ENCODE measurements around the gene IGF2BP2.
"Not testable (repeated sequence)": the region's sequence is repeated elsewhere in the genome, so short reads cannot be mapped to it uniquely, and the experiment has no call there.

IGF2BP2 gene

GRCh38 chr3:185813205-185813604 is 11.6 kb downstream of the IGF2BP2 start:
- H2AK5ac ChIP-seq (ENCODE audit: low read length) = no peak overlapping the region
- no peaks in the 10 kb centered on the region for H3K27me3 ChIP-seq (ENCODE audit: insufficient read depth, low read length, poor library complexity)
- H3K79me2 ChIP-seq (ENCODE audit: control insufficient read depth, insufficient read depth, low read length) = peaks cover 61% of the 10 kb centered on the region
- no peaks in the 10 kb centered on the region for H3K36me3 ChIP-seq (ENCODE audit: control insufficient read depth, insufficient read depth, low read length)
- no peak overlapping the region for H2BK120ac ChIP-seq (ENCODE audit: low read depth, low read length)
- H2BK15ac ChIP-seq (replicated peaks; ENCODE audit: low read depth) = no peak overlapping the region
- H2BK5ac ChIP-seq (ENCODE audit: low read length) = no peak overlapping the region
- H3K23ac ChIP-seq (ENCODE audit: low read length) = no peak overlapping the region
- no peak overlapping the region for H3K9ac ChIP-seq (ENCODE audit: low read length)
- peaks cover 13% of the 10 kb centered on the region for H3K4me1 ChIP-seq (ENCODE audit: control insufficient read depth, low read depth, low read length)
- no peak overlapping the region for H3K27ac ChIP-seq (ENCODE audit: low read depth, low read length)
- no peak for DNase-seq
- no peak overlapping the region for H4K5ac ChIP-seq (ENCODE audit: low read length)
- no CpG with 5 or more reads among the region's 2 CpGs for WGBS (ENCODE audit: extremely low coverage, insufficient coverage, low lambda C conversion rate)
- no peak overlapping the region for H3K4me3 ChIP-seq (ENCODE audit: low read length)
- H3K4me2 ChIP-seq (ENCODE audit: low read length) = no peak overlapping the region
- H3K79me1 ChIP-seq (ENCODE audit: low read length) = peaks cover 2% of the 10 kb centered on the region
- no peak overlapping the region for H3K56ac ChIP-seq (ENCODE audit: low read length)
- H4K8ac ChIP-seq (ENCODE audit: low read depth, low read length) = no peak overlapping the region
- H3K18ac ChIP-seq (ENCODE audit: low read length) = no peak overlapping the region
- H3K4ac ChIP-seq (ENCODE audit: low read depth, low read length) = no peak overlapping the region

GRCh38 chr3:185807445-185808068 is 17.3 kb downstream of the IGF2BP2 start:
- Histone ChIP-seq H3K36me3 (ENCODE audit: control insufficient read depth, insufficient read depth, low read length) (no peaks in the 10 kb centered on the region), H3K79me1 (ENCODE audit: low read length) (peaks cover 10% of the 10 kb centered on the region), H3K4me3 (ENCODE audit: low read length) (no peak overlapping the region), H3K27me3 (ENCODE audit: insufficient read depth, low read length, poor library complexity) (no peaks in the 10 kb centered on the region), H3K4ac (ENCODE audit: low read depth, low read length) (no peak overlapping the region), H3K79me2 (ENCODE audit: control insufficient read depth, insufficient read depth, low read length) (peaks cover 50% of the 10 kb centered on the region), H3K18ac (ENCODE audit: low read length) (no peak overlapping the region), H2BK5ac (ENCODE audit: low read length) (no peak overlapping the region), H2AK5ac (ENCODE audit: low read length) (no peak overlapping the region), H3K56ac (ENCODE audit: low read length) (no peak overlapping the region), H3K4me2 (ENCODE audit: low read length) (no peak overlapping the region), H3K27ac (ENCODE audit: low read depth, low read length) (no peak overlapping the region), H4K8ac (ENCODE audit: low read depth, low read length) (no peak overlapping the region), H3K4me1 (ENCODE audit: control insufficient read depth, low read depth, low read length) (peaks cover 5% of the 10 kb centered on the region), H3K23ac (ENCODE audit: low read length) (no peak overlapping the region), H3K9ac (ENCODE audit: low read length) (no peak overlapping the region), H2BK15ac (replicated peaks; ENCODE audit: low read depth) (no peak overlapping the region), H4K5ac (ENCODE audit: low read length) (no peak overlapping the region), H2BK120ac (ENCODE audit: low read depth, low read length) (no peak overlapping the region)
- WGBS (ENCODE audit: extremely low coverage, insufficient coverage, low lambda C conversion rate) = no CpG with 5 or more reads among the region's 3 CpGs
- peak; percentile 81 for DNase-seq

GRCh38 chr3:185798831-185799110 is 26.1 kb downstream of the IGF2BP2 start:
- H3K23ac ChIP-seq (ENCODE audit: low read length); H3K18ac ChIP-seq (ENCODE audit: low read length); H2BK15ac ChIP-seq (replicated peaks; ENCODE audit: low read depth); H3K4me3 ChIP-seq (ENCODE audit: low read length); H3K27ac ChIP-seq (ENCODE audit: low read depth, low read length); H3K4me2 ChIP-seq (ENCODE audit: low read length); H2BK120ac ChIP-seq (ENCODE audit: low read depth, low read length); H3K9ac ChIP-seq (ENCODE audit: low read length); H3K4ac ChIP-seq (ENCODE audit: low read depth, low read length); H2AK5ac ChIP-seq (ENCODE audit: low read length); H4K8ac ChIP-seq (ENCODE audit: low read depth, low read length); H3K56ac ChIP-seq (ENCODE audit: low read length); DNase-seq; H3K4me1 ChIP-seq (ENCODE audit: control insufficient read depth, low read depth, low read length); H4K5ac ChIP-seq (ENCODE audit: low read length); H3K36me3 ChIP-seq (ENCODE audit: control insufficient read depth, insufficient read depth, low read length); H2BK5ac ChIP-seq (ENCODE audit: low read length); H3K27me3 ChIP-seq (ENCODE audit: insufficient read depth, low read length, poor library complexity): not testable (repeated sequence)
- peaks cover 15% of the 10 kb centered on the region for H3K79me1 ChIP-seq (ENCODE audit: low read length)
- peaks cover 72% of the 10 kb centered on the region for H3K79me2 ChIP-seq (ENCODE audit: control insufficient read depth, insufficient read depth, low read length)
- WGBS (ENCODE audit: extremely low coverage, insufficient coverage, low lambda C conversion rate) = no CpG with 5 or more reads among the region's 6 CpGs

- no peak overlapping the region for H3K4me3 ChIP-seq (ENCODE audit: low read length)
- WGBS (ENCODE audit: extremely low coverage, insufficient coverage, low lambda C conversion rate) = no CpG with 5 or more reads among the region's 8 CpGs
- H3K56ac ChIP-seq (ENCODE audit: low read length) = no peak overlapping the region
- no peaks in the 10 kb centered on the region for H3K27me3 ChIP-seq (ENCODE audit: insufficient read depth, low read length, poor library complexity)
- H2BK5ac ChIP-seq (ENCODE audit: low read length) = no peak overlapping the region
- no peak overlapping the region for H2BK120ac ChIP-seq (ENCODE audit: low read depth, low read length)
- H3K36me3 ChIP-seq (ENCODE audit: control insufficient read depth, insufficient read depth, low read length) = no peaks in the 10 kb centered on the region
- no peak overlapping the region for H3K4me2 ChIP-seq (ENCODE audit: low read length)
- H4K8ac ChIP-seq (ENCODE audit: low read depth, low read length) = no peak overlapping the region
- no peak overlapping the region for H3K4ac ChIP-seq (ENCODE audit: low read depth, low read length)
- H3K4me1 ChIP-seq (ENCODE audit: control insufficient read depth, low read depth, low read length) = peaks cover 2% of the 10 kb centered on the region
- H3K9ac ChIP-seq (ENCODE audit: low read length) = no peak overlapping the region
- H2BK15ac ChIP-seq (replicated peaks; ENCODE audit: low read depth) = no peak overlapping the region
- peaks cover 78% of the 10 kb centered on the region for H3K79me2 ChIP-seq (ENCODE audit: control insufficient read depth, insufficient read depth, low read length)
- no peak overlapping the region for H4K5ac ChIP-seq (ENCODE audit: low read length)
- peaks cover 15% of the 10 kb centered on the region for H3K79me1 ChIP-seq (ENCODE audit: low read length)
- no peak overlapping the region for H3K27ac ChIP-seq (ENCODE audit: low read depth, low read length)
- DNase-seq = no peak
- no peak overlapping the region for H3K23ac ChIP-seq (ENCODE audit: low read length)
- H3K18ac ChIP-seq (ENCODE audit: low read length) = no peak overlapping the region
- no peak overlapping the region for H2AK5ac ChIP-seq (ENCODE audit: low read length)
Measured at GRCh38 chr3:185797993-185798830, 26.6 kb downstream of the IGF2BP2 start.

GRCh38 chr3:185797108-185797881 is 27.5 kb downstream of the IGF2BP2 start:
- H3K79me2 ChIP-seq (ENCODE audit: control insufficient read depth, insufficient read depth, low read length) = peaks cover 82% of the 10 kb centered on the region
- no peak overlapping the region for H3K4me2 ChIP-seq (ENCODE audit: low read length)
- peaks cover 2% of the 10 kb centered on the region for H3K4me1 ChIP-seq (ENCODE audit: control insufficient read depth, low read depth, low read length)
- no CpG with 5 or more reads among the region's 8 CpGs for WGBS (ENCODE audit: extremely low coverage, insufficient coverage, low lambda C conversion rate)
- no peaks in the 10 kb centered on the region for H3K27me3 ChIP-seq (ENCODE audit: insufficient read depth, low read length, poor library complexity)
- H3K23ac ChIP-seq (ENCODE audit: low read length) = no peak overlapping the region
- no peak for DNase-seq
- H3K9ac ChIP-seq (ENCODE audit: low read length) = no peak overlapping the region
- no peak overlapping the region for H3K4ac ChIP-seq (ENCODE audit: low read depth, low read length)
- H3K79me1 ChIP-seq (ENCODE audit: low read length) = peaks cover 22% of the 10 kb centered on the region
- H2BK15ac ChIP-seq (replicated peaks; ENCODE audit: low read depth) = no peak overlapping the region
- no peak overlapping the region for H3K4me3 ChIP-seq (ENCODE audit: low read length)
- H3K56ac ChIP-seq (ENCODE audit: low read length) = peak overlapping the region; percentile 34
- no peak overlapping the region for H4K8ac ChIP-seq (ENCODE audit: low read depth, low read length)
- H2AK5ac ChIP-seq (ENCODE audit: low read length) = no peak overlapping the region
- no peak overlapping the region for H2BK120ac ChIP-seq (ENCODE audit: low read depth, low read length)
- no peak overlapping the region for H3K18ac ChIP-seq (ENCODE audit: low read length)
- no peaks in the 10 kb centered on the region for H3K36me3 ChIP-seq (ENCODE audit: control insufficient read depth, insufficient read depth, low read length)
- no peak overlapping the region for H3K27ac ChIP-seq (ENCODE audit: low read depth, low read length)
- no peak overlapping the region for H2BK5ac ChIP-seq (ENCODE audit: low read length)
- no peak overlapping the region for H4K5ac ChIP-seq (ENCODE audit: low read length)
